Vagina (tissue), 2 donors: ENCODE data around the gene SHD. TPM values are rescaled to one million over a fixed set of nuclear protein-coding genes. Genes with fewer than 3 reads are reported as not detected.

Experiments used
- DNase-seq, 2 donors: peaks; one replicate each; pipeline ENCODE4 v3.0.0-alpha.2; 2017; ENCODE audit errors: extremely low spot score in 2 of 2
- H3K27ac ChIP-seq: fragments of 200-600 bp; sonication (generic); one replicate; pipeline ENCODE4 v1.5.1; 2019
- H3K27me3 ChIP-seq: fragments of 200-600 bp; sonication (generic); one replicate; pipeline ENCODE4 v1.5.1; 2019
- H3K36me3 ChIP-seq, 2 donors: fragments of 200-600 bp; sonication (generic); one replicate each; pipeline ENCODE4 v1.5.1; 2017 to 2019
- H3K4me1 ChIP-seq: fragments of 200-600 bp; sonication (generic); one replicate; pipeline ENCODE4 v1.5.1; 2019
- H3K4me3 ChIP-seq, 2 donors: fragments of 200-600 bp; sonication (generic); 1 replicate in 1 of 2; 2 replicates in 1 of 2; pipeline ENCODE4 v1.5.1; 2016 to 2019
- H3K9me3 ChIP-seq: fragments of 200-600 bp; sonication (generic); one replicate; pipeline ENCODE4 v1.5.1; 2019
- CTCF ChIP-seq, 3 experiments: fragments of 450-650 bp in 2 of 3; fragments of 200-600 bp in 1 of 3; sonication (generic) in 1 of 3; IDR thresholded peaks; one replicate each; pipeline ENCODE4 v1.5.1; 2017 to 2019; ENCODE audit warnings: antibody characterized with exemption in 3 of 3, mild to moderate bottlenecking in 2 of 3, moderate library complexity in 2 of 3
- POLR2A ChIP-seq, 2 donors: fragments of 450-650 bp; IDR thresholded peaks; one replicate each; pipeline ENCODE4 v1.6.1; 2017; ENCODE audit warnings: antibody characterized with exemption in 2 of 2, mild to moderate bottlenecking in 2 of 2, moderate library complexity in 2 of 2
- POLR2AphosphoS5 ChIP-seq, 2 donors: sonication (generic); formaldehyde crosslinking; IDR thresholded peaks; one replicate each; pipeline ENCODE4 v1.9.0; 2017; ENCODE audit warnings: antibody characterized with exemption in 2 of 2, mild to moderate bottlenecking in 2 of 2, low read depth in 1 of 2; ENCODE audit not compliant: insufficient read depth in 1 of 2
- intact Hi-C: fragments of 100-400 bp; cut with DNase I; formaldehyde crosslinking; loops from one replicate; pipeline ENCODE4 v1.15.1; 2023
- total RNA-seq: library from RNA; depleted of rRNA; stranded (reverse); fragments of >200 nt; gene quantifications from one replicate; pipeline ENCODE4 v1.2.3, GENCODE V29; 2016

SHD gene
- total RNA-seq, 1 donor from 2014 or later = not detected

GRCh38 chr19:4300589-4300988 is 21.5 kb downstream of the SHD start:
- no peaks in the 10 kb centered on the region for H3K27me3 ChIP-seq
- no peak overlapping the region for H3K27ac ChIP-seq
- DNase-seq = no peak
- H3K36me3 ChIP-seq = no peaks in the 10 kb centered on the region
- no peak for TF ChIP-seq POLR2AphosphoS5 (IDR thresholded peaks at IDR 0.05; ENCODE audit: insufficient read depth in 1 of 2, low read depth in 1 of 2)
- no peak for TF ChIP-seq CTCF (IDR thresholded peaks at IDR 0.05)
- intact Hi-C loops = no loop called here
- H3K4me1 ChIP-seq = no peaks in the 10 kb centered on the region
- no peak overlapping the region for H3K4me3 ChIP-seq
- no peaks in the 10 kb centered on the region for H3K9me3 ChIP-seq

DNA sequence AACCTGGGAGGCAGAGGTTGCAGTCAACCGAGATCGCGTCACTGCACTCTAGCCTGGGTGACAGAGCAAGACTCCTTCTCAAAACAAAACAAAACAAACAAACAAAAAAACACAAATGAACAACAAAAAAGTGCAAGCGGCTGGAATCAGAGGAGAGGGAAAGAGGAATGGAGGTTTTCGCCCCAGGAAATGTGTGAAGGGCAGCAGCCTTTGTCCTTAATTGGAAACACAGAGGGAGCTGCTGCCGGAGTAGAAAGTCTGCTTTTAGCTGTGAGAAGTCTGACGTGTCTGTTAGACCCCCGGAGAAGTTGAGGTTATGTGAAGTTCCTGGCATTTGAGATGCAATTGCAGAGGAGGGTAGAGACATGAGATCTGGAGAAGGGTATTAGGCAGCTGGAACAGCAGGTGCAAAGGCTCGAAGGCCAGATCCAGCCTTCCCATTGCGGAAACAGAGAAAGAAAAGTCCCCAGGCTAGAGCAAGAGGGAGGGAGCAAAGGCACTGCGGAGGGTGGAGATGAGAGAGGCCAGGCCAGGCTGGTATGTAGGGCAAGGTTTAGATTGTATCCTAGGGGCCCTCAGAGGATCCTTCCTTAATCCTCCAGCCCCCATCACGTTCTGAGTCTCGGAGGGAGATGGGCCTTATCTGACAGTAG is 22.6 kb downstream of the SHD start:
- intact Hi-C loops = no loop called here
- TF ChIP-seq POLR2A (IDR thresholded peaks at IDR 0.05) (no peak), POLR2AphosphoS5 (IDR thresholded peaks at IDR 0.05; ENCODE audit: insufficient read depth in 1 of 2, low read depth in 1 of 2) (no peak), CTCF (IDR thresholded peaks at IDR 0.05) (no peak)
- DNase-seq = no peak
- H3K27me3 ChIP-seq = no peaks in the 10 kb centered on the region
- H3K4me3 ChIP-seq = no peak overlapping the region
- no peak overlapping the region for H3K27ac ChIP-seq
- H3K4me1 ChIP-seq = no peaks in the 10 kb centered on the region
- H3K9me3 ChIP-seq = no peaks in the 10 kb centered on the region
- H3K36me3 ChIP-seq = no peaks in the 10 kb centered on the region

DNA sequence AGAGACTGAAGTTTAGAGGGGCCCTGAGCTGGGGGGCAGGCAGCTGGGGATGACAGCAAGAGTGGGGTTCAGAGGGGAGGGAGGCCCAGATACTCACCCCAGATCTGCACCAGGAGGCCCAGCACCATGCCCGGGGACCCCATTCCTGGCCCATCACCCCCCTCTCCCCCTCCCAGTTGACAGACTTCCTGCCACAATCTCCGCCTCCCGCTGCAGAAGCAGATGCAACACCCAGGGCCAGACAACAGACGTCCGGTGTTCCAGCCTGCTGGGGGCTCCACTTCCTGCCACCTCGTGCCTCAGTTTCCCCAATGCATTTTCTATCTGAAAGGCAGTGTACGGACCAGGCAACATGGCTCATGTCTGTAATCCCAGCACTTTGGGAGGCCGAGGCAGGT is 23.2 kb downstream of the SHD start, which contains the start of gene TMIGD2:
TMIGD2 (minus strand) TSS at position 147 of the 398 bp plus-strand sequence; CDS start at position 143, 4 bp downstream.
- Histone ChIP-seq H3K27ac (no peak within 1 kb of the TSS), H3K36me3 (no peaks in the 10 kb centered on the region), H3K27me3 (no peaks in the 10 kb centered on the region), H3K9me3 (no peaks in the 10 kb centered on the region), H3K4me1 (no peaks in the 10 kb centered on the region), H3K4me3 (no peak within 1 kb of the TSS)
- DNase-seq = no peak
- intact Hi-C loops = no loop called here
- TF ChIP-seq POLR2A (IDR thresholded peaks at IDR 0.05) = no peak
- no peak for TF ChIP-seq CTCF (IDR thresholded peaks at IDR 0.05)
- TF ChIP-seq POLR2AphosphoS5 (IDR thresholded peaks at IDR 0.05; ENCODE audit: insufficient read depth in 1 of 2, low read depth in 1 of 2) = no peak

DNA sequence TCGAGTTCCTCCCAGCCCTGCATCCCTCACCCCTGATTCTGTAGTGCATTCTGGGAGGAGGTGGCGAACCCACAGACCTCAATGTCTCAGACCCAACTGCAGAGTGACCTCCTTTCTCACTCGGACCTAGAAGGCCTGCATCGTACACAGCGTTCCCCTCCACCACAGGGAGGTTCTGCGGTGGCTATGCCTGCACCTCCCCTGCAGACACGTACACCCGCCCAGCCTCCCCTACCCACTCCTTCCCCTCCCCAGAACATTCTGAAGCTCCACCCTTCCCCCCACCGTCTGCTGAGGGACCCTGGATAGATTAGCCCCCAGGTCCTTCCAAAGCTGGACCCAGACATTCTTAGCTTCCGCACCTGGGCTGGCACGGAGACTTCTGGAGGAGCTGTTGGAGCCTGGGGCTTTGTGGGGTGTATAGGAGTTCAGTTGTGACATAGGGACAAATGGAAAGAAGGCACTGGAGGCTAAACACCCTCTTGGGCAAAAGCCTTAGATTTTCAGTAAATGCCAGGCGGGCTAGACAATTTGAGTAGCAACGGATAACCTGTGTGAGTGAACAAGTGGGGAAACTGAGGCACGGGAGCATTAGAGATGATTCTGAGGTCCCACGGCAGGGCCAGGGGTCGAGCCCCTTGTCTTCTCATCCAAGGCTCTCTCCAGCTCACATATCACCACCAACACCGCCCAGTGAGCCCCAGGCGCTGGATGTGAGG is 24.9 kb downstream of the SHD start:
- no peaks in the 10 kb centered on the region for H3K36me3 ChIP-seq
- DNase-seq = no peak
- no peaks in the 10 kb centered on the region for H3K4me1 ChIP-seq
- H3K9me3 ChIP-seq = no peaks in the 10 kb centered on the region
- H3K27ac ChIP-seq = no peak overlapping the region
- intact Hi-C loops = no loop called here
- no peaks in the 10 kb centered on the region for H3K27me3 ChIP-seq
- H3K4me3 ChIP-seq = peak overlapping the region; percentile 26 to 45
- TF ChIP-seq POLR2AphosphoS5 (IDR thresholded peaks at IDR 0.05; ENCODE audit: insufficient read depth in 1 of 2, low read depth in 1 of 2) (no peak), CTCF (IDR thresholded peaks at IDR 0.05) (no peak), POLR2A (IDR thresholded peaks at IDR 0.05) (no peak)
